Activated CD4-positive, CD25-positive, alpha-beta regulatory T cell treated with anti-CD3 and anti-CD28 coated beads, Interleukin-2, amount 50 U/mL, for 24 hours (primary cell): ENCODE measurements around the gene MCHR1.
"Not testable (repeated sequence)": the region's sequence is repeated elsewhere in the genome, so short reads cannot be mapped to it uniquely, and the experiment has no call there.

ENCODE experiments used
- ATAC-seq, 2 donors: fragments of 150-1000 bp; cut with Tn5 transposase; one replicate each; pipeline ENCODE4 v1.10.0; 2021; ENCODE audit warnings: mild to moderate bottlenecking in 1 of 2, moderate library complexity in 1 of 2

Gene MCHR1

DNA sequence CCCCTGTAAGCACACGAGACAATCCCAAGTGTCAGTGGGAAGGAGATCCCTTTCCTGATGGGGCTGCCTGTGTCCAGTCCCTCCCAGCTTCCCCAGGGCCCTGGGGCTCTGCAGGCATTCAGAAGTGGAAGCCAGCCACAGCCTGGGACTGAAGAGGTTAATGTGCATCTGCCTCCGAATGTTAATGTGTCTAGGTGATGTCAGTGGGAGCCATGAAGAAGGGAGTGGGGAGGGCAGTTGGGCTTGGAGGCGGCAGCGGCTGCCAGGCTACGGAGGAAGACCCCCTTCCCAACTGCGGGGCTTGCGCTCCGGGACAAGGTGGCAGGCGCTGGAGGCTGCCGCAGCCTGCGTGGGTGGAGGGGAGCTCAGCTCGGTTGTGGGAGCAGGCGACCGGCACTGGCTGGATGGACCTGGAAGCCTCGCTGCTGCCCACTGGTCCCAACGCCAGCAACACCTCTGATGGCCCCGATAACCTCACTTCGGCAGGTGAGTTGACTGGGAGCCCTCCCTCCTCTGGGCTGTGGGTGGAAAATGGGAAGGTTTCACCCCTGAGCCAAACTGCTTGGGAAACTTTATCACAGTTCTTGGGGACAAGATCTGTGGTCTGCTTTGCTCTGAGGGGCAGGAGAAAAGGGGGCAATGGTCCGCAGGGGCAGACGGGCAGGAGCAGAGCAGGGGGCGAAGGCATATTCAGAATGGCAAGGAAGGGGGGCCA, at the start of gene MCHR1:
MCHR1 (plus strand) TSS at position 236 of the 715 bp plus-strand sequence; CDS start at position 405, 169 bp downstream.
- no peak for ATAC-seq

DNA sequence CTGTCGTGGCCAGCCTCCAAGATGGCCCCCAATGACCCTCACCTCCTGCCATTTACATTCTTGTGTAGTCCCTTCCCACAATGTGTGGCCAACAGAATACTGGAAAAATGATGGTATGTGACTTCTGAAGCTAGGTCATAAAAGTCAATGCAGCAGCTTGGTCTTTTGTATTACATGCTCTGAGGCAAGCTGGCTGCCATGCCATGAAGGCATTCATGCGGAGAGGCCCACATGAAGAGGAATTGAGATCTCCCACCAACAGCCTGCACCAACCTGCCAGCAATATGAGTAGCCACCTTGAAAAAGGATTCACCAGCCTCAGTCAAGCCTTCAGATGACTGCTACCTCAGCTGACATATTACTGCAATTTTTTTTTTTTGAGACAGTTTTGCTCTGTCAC, 47.4 kb upstream of the MCHR1 start:
- ATAC-seq: no peak

DNA sequence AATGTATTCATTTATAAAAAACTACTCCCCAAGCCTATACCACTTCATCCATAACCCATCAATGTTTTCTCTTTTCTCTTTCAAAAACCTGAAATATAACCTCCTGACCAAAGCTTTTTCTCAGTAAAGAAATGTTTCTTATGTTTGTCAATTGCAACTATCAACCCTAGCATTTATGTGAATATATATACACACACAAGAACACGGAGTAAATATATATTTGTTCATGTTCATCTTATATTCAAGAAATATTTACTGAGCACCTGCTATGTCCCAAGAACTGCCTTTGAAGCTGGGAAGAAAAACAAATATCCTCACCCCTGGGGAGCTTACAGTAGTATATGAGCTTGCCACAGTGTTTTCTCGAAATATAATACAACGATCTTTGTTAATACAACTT, 46.2 kb upstream of the MCHR1 start:
- no peak for ATAC-seq

GRCh38 chr22:40634119-40634903, 45.0 kb upstream of the MCHR1 start:
- ATAC-seq: no peak

- no peak for ATAC-seq
Measured at GRCh38 chr22:40635043-40635939, 44.0 kb upstream of the MCHR1 start.

DNA sequence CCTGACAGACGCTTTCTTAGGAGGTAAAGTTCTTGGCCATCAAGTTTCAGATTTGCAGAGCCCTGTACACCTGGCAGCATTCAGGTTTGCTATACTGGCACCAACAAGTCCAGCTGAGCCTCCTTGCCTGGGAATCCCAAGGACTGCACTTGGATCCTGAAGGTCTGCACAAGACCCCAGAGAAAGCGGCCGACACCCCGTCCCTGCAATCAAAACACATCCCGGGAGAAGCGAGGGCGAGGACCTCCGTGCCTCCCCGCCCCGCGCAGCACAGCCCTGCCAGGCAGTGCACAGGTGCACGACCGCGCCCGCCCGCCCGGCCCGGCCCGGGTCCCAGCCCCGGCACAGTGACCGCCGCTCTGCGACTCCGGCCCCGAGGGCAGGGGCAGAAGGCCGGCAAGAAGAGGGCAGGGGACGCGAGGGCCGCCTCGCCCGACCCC, 43.3 kb upstream of the MCHR1 start:
- ATAC-seq: no peak

DNA sequence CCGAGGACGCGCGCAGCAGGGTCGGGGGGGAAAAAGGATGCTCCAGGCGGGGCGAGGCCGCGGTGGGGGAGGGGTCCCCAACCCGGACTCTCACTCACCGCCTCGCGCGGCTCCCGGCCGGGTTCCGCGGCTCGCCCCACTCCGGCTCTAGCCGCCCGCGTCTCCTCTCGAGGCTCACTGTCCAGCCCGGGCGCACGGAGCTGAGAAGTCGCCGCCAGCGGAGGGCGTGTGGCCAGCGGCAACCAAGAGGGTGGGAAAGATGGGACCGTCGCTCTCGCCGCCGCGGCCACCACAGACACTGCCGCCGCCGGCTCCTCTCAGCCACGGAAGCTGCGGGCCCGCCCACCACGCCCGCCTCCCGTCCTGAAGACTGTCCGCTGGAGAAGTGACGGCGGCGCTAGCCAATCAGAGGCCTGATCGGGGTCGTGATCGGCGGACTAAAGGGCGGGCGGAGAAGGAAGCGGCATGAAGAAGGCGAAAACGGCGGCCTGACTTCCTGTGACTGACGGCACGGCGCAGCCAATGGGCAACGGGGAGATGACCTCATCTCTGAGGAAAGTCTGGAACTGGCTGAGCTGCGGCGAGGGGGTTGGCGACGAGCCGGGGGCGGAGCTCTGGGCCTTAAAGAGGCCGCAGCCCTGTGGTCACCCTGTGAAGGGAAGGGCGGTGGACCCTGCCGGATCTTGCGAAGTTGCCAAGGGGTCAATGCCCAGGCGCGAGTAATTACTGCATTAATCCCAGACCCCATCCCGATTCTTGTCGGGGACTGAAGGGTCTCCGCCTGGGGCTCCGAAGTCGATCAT, 42.7 kb upstream of the MCHR1 start, which contains the start of gene MRTFA:
MRTFA (minus strand) TSS at position 340 of the 803 bp plus-strand sequence.
- ATAC-seq: peak; percentile 95 to 96

GRCh38 chr22:40637183-40638150, 41.8 kb upstream of the MCHR1 start:
- ATAC-seq: peak; percentile 24 to 26

- ATAC-seq: no peak
Measured at GRCh38 chr22:40638261-40638660, 41.0 kb upstream of the MCHR1 start.

GRCh38 chr22:40641269-40641668, 38.0 kb upstream of the MCHR1 start:
- no peak for ATAC-seq

GRCh38 chr22:40642316-40642715, 37.0 kb upstream of the MCHR1 start:
- ATAC-seq: no peak

GRCh38 chr22:40645579-40646197, 33.6 kb upstream of the MCHR1 start:
- no peak for ATAC-seq

GRCh38 chr22:40648386-40648785, 30.9 kb upstream of the MCHR1 start:
- no peak for ATAC-seq

DNA sequence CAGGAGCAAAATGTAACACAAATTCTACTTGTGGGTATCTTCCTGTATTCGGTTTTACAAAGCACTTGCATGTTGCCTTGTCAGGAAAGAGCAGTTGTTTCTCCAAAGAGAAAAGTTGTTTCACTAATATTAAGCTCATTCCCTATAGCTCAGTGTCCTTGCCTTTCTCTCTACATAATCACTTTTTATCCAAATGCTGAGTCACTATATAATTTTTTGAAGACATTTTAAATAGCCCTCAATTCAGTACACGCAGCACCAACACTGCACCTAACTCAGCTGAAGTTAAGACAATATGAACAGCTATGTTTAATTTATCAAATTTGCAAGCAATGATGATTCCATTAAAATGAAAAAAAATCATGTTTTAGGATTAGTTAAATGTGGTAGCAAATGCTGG, 28.2 kb upstream of the MCHR1 start:
- no peak for ATAC-seq

DNA sequence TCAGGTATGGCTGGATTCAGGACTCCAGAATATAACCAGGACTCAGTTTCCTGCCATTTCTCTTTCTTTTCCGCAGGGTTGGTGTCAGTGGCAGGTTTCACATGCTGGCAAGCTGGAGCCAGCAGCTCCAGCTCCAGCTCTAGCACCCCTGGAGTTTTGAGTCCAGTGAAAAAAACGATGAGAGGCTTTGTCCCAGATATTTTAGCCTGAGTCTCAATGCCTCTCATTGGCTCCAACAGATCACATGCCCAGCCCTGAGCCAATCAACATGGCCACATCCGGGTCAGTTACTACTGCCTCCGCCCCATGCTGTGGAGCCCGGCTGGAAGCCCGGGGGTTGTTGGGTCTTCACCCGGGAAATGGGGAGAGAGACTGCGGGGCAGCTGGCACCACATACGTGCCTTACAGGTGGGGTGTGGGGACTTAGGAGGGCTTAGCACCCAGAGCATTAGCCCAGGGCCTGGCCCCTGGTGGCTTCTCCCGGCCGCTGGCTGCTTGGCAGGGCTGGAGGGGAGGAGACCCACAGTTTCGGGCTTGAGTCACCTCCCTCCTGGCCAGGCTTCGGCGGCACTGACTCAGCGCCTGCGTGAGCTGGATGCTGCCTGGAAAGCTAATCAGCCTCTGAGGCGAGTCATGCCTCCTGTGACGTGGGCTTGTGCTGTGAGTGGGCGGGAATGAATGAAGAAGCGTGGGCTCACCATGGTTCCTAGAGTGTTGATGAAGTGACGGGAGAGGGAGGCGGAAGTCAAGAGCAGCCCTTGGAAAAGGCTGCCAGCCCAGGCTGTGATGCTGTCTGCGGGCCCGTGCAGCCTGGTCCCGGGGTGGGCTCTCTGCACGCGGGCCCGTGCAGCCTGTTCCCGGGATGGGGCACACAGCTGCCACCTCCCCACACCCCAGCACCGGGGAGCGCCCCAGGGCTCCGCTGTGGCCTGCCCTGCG, 27.5 kb upstream of the MCHR1 start:
- ATAC-seq: peak; percentile 97 to 99

GRCh38 chr22:40653361-40653760, 25.9 kb upstream of the MCHR1 start:
- ATAC-seq: no peak

DNA sequence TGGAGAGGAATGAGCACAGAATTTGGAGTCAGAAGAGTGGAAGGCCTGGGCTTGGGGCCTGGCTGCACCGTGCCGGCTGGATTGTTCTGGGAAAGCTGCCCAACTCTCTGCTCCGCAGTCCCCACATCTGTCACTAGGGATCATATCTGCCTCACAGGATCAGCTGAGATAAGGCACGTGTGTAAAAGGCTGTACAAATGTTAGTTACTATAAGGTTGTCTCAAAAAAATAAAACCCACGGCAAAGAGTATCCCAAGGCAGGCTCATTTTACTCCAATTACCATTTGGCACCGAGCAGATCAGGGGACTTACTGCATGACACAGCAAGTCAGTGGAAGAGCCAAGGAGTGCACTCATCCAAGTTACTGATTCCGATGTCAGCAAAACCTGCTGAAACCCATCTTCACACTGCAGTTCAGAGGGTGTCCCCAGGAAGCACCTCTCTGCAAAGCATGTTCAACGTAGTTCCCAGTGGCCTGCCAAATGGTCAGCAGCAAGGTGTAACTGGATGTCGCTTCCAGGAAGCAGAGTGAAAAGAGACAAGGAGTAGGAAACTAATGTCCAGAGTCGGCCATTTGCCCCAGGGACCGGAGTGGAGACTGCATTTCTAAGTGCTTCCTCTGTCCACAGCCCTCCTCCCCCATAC, 24.6 kb upstream of the MCHR1 start:
- ATAC-seq: no peak

DNA sequence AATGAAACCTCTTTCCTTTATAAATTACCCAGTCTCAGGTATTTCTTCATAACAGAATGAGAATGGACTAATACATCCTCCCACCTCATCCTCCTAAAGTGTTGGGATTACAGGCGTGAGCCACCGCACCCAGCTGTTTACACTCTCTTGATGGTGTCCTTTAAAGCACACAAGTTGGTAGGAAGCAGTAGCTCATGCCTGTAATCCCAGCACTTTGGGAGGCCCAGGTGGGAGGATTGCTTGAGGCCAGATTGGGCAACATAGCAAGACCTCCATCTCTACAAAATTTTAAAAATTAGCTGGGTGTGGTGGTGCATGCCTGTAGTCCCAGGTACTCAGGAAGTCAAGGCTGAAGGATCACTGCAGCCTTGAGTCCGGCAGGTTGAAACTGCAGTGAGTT, 23.3 kb upstream of the MCHR1 start:
- ATAC-seq: not testable (repeated sequence)

DNA sequence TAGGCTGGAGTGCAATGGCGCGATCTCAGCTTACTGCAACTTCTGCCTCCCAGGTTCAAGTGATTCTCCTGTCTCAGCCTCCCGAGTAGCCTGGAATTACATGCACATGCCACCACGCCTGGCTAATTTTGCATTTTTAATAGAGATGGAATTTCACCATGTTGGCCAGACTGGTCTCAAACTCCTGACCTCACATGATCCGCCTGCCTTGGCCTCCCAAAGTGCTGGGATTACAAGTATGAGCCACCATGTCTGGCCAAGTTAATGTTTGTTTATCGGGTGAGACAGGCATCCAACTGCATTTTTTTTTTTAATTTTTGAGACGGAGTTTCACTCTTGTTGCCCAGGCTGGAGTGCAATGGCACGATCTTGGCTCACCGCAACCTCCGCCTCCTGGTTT, 22.6 kb upstream of the MCHR1 start:
- not testable (repeated sequence) for ATAC-seq
